NCI-H2107 (cell line): ENCODE data around the gene SLC2A11.

Experiments
- DNase-seq: peaks from one replicate; lab custom pipeline; 2025; lab: John Stamatoyannopoulos, UW

SLC2A11 gene

DNA sequence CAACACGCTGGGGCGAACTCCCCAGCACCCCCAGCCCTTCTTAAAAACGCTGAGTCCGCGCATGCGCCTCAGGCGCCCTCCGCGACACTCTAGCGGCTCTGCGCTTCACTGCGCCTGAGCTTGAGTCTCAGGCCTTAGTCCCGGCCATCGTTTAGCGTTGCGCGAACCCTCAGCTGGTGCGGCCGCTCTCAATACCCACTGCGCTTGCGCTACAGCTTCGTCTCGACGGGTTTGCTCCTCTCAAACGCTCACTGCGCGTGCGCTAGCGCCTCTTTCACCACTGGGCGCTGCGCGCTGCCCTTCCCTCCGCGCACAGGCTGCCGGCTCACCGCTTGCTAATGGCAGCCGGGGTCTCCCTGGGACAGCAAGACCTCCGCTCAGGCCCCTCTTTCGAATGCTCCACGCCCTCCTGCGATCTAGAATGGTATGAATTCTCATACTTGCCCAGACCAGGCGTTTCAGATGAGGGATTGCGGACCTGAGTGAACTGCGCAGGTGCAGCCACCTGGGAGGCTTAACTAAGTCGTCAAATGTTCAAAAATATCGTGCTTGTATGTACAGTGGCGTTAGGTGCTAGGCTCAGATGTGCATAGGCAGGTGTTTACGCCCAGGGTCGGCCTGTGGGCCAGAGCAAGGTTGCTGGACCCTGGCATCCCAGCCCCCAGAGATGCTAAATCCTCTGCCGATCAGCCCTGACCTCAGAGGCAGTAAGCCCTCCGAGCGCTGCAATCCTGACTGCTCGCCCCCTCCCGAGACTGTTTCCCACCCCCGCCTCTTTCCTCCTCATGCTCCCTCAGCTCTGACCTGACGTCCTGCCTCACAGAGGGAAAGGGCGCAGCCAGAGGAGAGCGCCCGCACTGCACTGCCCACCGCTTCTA is at the start of gene SLC2A11:
Gene SLC2A11 (plus strand): TSS at position 270 of the 878 bp plus-strand sequence. CDS start 125 bp downstream, at position 395.
- peak; percentile 90 for DNase-seq

GRCh38 chr22:23812378-23812777 is 45.3 kb upstream of the SLC2A11 start:
- no peak for DNase-seq

DNA sequence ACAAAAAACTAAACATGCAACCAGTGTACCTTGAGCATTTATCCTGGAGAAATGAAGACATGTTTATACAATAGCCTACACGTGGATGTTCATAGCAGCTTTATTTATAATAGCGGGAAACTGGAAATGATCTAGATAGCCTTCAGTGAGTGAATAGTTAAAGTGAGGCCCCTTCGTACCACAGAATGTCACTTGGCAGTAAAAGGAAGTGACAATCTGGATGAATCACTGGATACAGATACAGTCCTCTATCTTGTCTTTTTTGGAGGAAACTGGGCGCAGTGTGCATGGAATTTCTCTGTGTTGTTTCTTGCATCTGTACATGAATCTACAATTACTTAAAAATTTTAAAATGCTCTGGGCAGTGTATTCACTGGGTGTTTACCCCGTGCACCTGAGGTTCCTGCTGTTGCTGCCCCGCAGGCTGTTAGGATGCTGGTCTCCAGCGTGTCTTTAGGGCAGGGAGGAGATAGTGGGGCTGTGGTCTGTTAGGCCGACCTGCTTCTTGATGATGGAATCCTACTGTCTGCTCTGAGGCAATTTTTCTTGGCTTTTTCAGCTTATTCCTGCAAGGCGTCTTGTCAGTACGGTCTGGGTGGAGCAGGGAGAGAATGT is 42.0 kb upstream of the SLC2A11 start:
- DNase-seq, result no peak

DNA sequence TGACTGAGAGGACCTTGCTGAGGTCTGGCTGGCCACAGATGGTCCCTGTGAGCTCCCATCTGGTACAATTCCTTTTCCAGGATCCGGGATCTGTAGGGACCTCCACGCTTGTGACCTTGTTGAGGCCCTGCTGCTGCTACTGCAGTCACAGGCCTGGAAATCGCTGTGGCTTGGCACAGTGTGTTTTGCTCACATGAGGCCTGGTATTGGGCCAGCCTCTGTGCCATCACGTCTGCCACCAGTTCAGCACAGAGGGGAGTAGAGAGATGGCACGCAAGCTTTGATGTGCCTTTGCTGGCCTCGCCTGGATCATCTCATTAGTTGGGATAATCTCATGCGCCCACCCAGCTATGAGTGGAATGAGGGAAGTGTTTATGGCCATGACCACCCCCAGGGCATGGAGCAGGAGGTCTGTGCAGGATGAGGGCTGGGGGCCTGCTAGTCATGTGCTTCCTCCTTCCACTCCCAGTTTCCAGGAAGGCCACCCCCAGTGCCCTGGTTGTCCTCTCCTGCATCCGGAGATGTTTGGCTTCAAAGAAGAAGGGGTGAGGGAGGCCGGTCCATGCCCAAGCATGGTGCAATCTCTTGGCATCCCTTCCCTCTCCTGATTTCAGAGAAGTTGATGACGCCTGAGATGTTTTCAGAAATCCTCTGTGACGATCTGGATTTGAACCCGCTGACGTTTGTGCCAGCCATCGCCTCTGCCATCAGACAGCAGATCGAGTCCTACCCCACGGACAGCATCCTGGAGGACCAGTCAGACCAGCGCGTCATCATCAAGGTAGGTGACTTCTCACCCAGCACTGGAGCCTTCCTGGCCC is 41.3 kb upstream of the SLC2A11 start:
- DNase-seq, result no peak

GRCh38 chr22:23817146-23817545 is 40.5 kb upstream of the SLC2A11 start:
- no peak for DNase-seq

GRCh38 chr22:23818541-23818940 is 39.1 kb upstream of the SLC2A11 start:
- no peak for DNase-seq

DNA sequence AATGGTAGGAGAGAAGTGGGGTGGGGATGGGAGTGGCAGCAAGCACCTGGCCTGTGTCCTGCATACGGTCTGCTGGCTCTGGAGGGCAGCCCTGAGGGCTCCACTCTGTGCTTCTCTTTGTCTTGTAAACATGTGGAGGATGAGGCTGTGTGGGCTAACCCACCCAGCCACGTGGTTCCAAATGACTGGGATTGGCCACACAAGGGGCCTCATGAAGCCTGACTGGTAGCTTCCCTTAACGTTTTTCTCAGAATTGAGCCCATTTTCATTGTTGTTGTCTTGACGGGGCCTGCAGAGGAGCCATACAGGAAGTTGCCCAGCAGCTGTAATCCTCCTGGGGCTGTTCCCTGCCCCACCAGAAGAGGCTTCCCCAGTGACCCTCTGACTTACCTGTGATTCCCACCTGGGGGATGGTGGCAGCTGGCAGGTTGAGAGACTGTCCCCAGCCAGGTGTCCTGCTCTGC is 36.9 kb upstream of the SLC2A11 start:
- no peak for DNase-seq

- DNase-seq, result no peak
Observed at GRCh38 chr22:23822101-23822671, 35.5 kb upstream of the SLC2A11 start.

- no peak for DNase-seq
Observed at GRCh38 chr22:23823331-23823791, 34.3 kb upstream of the SLC2A11 start.

- no peak for DNase-seq
Observed at GRCh38 chr22:23824476-23825245, 33.0 kb upstream of the SLC2A11 start.

DNA sequence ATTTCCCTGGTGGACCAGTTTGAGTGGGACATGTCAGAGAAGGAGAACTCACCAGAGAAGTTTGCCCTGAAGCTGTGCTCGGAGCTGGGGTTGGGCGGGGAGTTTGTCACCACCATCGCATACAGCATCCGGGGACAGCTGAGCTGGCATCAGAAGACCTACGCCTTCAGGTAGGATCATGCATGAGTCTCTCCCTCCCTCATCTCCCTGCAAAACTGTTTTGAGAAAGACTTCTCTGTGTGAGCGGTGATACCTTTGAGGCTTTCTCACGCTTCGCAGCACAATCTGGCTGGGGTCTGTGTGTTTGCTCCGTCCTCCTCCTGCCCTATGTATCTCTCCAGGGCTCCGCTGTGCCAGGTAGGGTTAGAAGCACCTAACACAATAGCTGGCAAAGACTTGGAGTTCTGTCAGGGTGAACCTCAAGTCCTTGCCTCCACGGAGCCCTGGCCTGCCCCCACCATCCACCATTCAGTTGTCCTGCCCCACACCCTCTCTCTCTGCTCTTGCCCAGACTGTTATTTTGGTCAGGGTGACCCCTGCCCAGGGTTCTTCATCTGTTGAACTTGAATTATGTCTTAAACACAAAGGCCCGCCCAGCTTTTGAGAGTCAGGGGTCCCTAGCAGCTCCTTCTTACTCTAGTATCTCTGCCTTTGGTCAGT is 32.3 kb upstream of the SLC2A11 start:
- DNase-seq, result no peak

GRCh38 chr22:23826510-23827350 is 30.9 kb upstream of the SLC2A11 start:
- no peak for DNase-seq

DNA sequence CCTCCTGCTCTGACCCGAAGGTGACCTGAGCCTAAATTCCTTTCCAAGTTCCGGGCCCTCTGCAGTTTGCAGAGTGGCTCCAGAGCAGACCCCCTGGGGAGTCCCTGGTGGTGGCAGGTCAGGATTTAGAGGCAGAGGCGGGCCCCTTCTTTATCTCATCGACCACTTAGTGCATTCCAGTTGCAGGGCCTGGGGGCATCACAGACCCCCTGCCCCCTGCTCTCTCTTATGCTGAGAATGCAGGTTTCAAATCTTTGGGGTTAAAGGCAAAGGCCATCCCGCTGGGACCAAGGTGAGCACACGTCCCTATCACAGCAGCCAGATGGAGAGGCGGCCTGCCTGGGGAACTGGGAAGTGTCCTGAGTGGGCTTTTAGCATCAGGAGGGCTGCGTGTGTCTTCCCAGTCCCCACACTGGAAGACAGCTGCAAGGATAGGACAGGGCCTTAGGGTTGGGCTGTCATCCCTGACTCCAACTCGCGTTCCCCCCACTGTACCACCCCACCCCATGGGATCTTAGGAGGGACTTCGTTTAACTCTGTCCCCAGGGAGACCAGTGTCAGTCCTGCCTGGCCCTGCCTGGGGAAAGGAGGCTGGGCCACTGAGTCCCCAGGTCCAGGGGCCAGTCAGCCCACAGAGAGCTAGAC is 30.2 kb upstream of the SLC2A11 start:
- DNase-seq, result no peak

DNA sequence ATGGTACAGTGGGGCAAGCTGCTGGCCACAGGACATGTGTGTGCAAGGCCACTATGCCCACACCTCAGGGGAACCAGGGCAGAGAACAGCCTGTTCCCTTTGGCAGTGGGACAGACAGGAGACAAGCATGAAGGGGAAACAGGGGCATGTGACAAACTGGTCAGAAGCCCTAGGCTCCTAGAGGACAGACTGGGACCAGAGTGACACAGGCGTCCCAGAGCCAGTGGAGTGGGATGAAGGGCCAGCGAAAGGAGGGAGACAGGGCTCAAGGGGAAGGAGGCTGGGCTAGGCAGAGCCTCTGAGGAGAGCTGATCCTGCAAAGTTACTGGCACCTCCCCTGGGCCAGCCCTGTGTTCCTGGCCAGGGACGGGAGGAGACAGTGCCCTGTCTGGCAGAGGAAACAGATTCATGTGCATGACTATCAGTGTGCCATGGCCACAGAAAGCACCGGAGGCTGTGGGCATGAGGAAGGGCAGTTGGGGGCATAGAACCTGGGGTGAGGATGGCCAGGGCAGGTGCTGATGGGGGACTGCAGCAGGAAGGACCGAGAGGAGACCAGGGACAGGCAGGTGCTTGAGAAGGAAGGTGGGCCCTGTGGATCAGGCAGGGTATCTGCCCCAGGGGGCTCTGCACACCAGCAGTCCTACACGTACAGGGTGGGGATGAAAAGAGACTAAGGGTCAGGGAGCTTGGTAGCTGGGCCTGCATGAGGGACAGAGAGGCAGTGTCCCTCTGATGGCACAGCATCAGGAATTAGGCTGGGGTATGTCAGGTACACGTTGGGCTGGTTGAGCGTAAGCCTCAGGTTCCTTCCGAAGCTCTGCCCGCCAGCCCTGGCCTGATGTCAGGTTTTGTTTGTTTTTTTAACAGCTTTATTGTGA is 28.6 kb upstream of the SLC2A11 start:
- no peak for DNase-seq

GRCh38 chr22:23829845-23830372 is 27.8 kb upstream of the SLC2A11 start:
- DNase-seq, result no peak

- no peak for DNase-seq
Observed at GRCh38 chr22:23831261-23831660, 26.4 kb upstream of the SLC2A11 start.

DNA sequence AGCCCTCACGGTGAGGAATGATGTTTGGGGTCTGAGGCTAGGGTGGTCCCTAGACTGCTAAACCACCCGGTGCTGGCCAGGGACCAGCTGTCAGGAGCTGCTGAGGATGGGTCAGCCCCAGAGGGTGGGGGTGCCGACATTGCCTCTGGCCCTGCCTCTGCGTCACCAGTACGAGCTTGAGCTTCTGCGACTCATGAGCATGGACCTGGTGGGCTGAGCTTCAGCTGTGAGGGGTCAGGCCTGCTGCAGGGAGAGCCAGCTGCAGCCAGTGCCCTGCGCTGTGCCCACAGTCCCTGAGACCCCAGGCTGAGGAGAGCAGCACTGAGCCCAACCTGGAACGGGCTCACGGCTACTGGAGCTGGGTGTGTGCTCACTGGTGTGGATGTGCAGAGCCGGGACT is 25.9 kb upstream of the SLC2A11 start:
- DNase-seq, result no peak
